ENCODE measurements around the gene SLC25A33.
A peak's percentile ranks its signal among the peaks of the same experiment; 100 is the strongest.

SLC25A33 gene

GRCh38 chr1:9589144-9589718 lies 50.0 kb downstream of the SLC25A33 start:
- DNase-seq, result peak in 1 of 2 donors; percentile 35

- no peak for DNase-seq
These were observed 50.5 kb downstream of the SLC25A33 start for GRCh38 chr1:9589719-9590157.

GRCh38 chr1:9590201-9590600 lies 50.9 kb downstream of the SLC25A33 start:
- no peak for DNase-seq

DNA sequence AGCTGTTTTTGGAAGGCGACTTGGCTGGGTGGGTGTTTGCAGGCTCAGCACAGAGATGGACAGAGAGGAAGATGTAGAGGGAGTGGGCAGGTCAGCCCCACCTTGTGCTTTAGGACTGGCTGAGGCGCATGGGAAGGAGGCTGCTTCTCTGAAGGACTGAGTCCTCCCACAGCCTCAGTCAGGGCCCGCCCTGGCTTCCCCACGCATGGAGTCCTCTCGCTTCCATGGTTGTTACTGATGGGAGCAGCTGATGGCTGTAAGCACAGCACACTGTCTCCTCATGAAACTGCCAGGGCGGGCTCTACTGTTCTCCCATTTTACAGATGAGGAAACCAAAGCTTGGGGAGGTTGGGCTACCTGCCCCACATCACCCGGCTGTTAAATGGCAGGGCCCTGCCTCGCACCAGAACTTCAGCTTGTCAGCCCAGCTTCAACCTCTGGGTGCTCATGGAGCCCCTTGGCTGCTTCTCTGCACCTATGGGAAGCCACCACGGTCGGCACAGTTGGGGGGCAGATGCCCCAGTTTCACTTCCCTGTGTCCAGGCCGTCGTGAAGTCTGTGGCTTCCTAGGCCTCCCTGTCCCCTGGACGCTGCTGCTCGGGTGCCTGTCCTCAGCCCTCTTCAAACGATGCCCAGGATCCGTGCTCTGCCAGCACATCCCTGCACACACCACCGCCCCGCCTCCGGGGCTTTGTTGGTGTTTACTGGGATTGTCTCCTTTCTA lies 51.8 kb downstream of the SLC25A33 start:
- DNase-seq, result peak in 1 of 2 donors; percentile 20

DNA sequence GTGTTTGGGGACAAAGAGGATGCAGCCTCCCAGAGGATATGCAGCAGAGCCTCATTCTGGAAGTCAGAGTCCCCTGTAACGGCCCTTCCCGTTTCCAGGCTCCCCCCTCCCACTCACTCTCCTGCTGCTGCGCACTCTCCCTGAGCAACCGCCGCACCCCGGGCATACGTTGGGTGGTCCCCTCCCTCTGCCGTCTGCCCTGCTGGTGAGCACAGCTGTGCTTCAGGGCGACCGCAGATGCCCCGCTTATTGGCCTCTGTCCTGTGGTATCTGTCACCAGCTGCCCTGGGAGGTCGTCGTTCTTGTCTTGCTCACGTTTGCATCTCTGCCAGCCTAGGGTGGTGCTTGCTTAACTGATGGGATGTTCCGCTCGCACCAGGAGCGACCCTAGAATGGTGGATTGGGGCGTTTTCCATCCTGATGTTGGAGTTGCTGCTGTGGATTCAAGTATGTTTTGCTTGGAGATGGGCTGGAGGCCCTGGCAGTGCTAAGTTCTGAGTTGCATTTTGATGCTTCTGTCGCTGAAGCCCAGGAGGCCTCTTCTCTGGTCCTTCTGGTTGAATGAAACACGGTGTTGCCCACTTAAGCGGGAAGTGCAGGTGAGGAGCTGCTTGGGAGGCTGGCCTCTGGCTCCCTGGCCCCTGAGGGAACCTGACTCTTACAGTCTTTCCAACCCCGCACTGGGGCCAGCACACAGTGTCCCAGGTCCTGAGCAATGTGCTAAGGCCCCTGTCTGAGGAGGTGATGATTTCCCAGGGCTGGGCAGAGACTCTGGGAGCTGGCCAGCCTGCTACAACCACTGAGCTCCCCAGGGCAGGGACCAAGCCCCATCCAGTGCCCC lies 52.6 kb downstream of the SLC25A33 start:
- DNase-seq, result no peak

- no peak for DNase-seq
These were observed 53.3 kb downstream of the SLC25A33 start for GRCh38 chr1:9592510-9593075.

DNA sequence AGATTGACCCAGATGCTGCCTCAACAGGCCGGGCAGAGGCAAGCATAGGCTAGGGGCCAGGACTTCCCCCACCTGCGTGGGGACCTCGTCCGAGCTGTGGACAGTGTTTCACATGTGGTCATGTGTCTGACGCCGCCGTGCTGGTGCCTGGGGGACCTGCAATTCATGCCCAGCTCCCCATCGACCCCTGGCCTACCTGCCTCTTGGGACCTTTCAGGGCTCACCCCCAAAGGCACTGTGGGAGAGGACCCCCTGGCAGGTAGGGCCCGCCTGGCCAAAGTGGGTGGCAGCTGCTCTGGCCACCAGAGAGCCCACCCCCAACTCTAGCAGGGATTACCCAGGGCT lies 53.9 kb downstream of the SLC25A33 start:
- DNase-seq, result no peak

DNA sequence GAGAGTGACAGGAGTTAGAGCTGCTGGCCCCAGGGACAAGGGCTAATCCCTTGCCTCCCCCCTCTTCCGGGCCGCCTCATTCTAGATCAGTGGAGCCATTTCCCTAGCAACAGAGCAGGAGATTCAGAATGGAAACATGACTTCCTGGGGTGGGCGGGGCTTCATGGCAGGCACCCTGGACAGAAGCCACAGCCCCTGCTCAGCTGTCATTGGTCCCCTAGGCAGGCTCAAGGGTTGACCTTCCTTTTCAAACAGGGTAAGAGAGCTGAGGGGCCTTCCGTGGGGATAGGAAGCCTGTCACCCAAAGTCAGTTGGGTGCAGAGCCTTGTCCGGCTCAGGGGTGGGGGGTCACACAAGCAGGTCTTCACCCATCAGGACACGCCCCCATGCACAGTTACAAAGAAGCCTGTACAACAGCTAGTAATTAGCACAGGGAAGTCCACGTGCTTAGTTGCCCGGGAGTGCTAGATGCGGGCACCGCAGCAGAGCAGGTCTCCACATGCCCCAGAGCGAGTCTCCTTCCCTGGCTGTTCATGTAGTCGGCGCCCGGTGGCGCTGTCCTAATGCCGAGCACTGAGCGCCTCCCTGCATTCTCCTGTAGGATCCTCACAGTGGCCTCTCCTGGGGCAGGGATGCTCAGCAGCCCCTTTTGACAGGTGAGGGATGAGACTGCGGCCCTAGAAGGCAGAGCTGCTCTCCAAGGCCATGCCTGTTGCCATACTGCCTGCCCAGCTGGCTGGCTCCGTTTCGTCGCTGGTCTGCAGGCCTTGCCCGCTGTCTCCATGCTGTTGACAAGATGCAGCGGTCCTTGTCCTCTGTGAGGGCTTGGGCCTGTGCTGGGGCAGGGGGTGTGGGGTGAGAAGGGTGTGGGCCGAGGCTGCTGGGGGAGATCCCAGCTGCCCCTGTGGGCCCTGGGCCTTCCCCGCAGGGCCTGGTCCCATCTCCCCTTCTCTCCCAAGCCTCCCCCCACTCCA lies 54.5 kb downstream of the SLC25A33 start:
- peak; percentile 31 to 57 for DNase-seq

DNA sequence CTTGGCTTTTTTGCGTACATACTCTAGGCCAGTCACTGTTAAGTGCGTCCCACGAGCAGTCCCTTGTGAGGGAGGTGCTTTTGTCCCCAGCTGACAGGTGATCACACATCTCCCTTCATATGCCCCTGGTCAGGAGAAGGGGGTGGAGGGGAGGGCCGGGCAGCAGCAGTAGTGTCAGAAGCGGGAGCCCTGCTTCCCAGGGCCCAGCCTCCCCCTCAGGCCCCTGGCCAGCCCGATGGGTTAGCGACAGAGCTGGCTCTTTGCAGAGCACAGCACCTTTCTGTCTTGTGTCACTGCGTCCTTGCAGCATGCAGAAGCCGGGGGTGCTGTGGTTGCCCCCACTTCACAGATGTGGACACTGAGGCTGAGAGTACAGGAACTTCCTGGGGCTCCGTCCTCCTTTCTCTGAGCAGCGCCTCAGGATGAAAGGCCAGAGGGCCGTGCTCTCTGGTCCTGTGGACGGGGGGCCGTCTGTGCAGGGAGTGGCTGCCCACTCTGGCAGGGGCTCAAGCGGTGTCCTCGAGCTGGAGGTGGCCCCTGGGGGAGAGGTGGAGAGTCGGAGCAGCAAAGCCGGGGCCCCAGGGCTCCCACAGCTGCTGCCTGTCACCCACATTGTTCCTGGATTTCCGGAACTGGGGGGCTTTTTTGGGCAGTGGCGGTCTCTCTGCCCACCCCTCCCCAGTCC lies 55.3 kb downstream of the SLC25A33 start:
- DNase-seq, result no peak

DNA sequence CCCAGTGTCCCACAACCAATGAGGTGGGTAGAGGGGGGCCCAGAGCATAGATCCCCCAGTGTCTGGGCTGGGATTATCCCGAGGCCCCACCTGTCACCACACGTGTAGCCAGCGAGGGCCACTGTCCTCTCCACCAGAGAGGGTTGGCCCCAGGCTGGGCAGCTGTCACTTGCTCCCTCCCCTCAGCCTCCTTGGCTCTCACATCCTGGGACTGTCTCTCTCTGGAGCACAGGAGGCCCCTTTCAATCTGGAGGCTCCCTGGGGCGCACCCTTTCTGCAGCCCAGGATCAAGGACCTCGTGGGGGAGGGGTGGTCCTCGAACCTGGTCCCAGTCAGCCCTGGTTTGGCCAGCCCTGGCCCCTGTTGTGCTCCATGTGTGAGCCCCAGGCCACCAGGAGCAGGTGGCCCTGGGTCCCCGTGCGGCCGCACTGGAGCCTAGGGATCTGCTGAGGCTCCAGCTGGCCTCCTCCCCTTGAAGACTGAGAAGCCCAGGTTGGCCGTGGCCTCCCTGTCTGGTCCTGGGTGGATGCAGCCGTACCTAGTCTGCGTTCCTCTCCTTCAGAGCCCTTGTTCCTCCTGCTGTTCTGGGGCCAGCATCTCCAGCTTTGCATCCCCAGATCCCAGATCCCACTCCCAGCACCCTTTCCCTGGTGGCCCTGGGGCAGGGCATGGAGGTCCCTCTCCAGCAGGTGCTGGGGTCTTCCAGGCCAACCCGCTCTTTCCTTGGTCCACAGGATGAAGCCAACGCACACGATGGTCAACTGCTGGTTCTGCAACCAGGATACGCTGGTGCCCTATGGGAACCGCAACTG lies 56.1 kb downstream of the SLC25A33 start:
- DNase-seq, result no peak

GRCh38 chr1:9595968-9596340 lies 56.7 kb downstream of the SLC25A33 start:
- DNase-seq, result no peak

- no peak for DNase-seq
These were observed 57.3 kb downstream of the SLC25A33 start for GRCh38 chr1:9596415-9597123.

DNA sequence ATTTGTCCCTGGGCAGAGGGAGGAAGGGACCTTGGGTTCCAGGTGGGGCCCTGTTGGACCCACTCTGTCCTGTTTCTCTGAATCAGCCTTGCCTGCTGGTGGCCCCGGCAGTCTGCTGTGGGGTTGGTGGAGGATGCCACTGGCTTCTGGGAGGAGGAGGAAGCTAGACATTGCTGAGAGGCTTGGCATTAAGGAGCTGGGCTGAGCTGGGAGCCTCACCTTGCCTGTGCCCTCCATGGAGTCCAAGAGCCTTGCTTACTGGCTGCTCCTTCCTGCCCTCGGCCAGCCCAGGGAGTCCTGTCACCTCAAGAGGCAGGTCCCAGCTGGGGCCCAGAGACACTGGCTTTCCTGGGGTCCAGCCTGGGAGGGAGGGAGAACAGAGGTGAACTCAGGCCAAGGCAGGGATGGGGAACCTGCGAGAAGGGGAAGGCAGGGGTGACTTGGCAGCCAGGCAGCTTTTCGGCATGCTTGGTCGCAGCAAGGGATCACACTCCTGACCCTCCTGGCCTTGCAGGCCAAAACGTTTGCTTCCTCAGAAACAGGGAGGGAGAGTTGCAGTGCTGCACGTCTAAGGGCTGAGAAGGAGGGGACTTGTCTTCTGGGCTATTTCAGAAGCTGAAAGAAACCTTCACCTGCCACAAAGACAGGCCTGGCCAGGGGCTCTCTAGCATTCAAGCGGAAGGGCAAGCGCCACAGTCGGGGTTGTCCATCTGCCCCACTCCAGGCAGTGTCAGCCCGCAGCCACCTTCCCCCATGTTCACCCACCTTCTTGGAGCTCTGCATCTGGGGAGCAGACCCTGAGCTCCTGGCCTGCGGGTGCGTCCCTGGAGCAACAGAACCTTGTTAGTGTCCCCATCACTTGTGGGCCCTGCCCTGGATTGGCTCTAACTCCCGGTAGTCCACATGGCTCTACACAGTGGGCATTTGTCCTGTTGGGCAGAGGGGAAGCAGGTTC lies 58.4 kb downstream of the SLC25A33 start:
- no peak for DNase-seq

DNA sequence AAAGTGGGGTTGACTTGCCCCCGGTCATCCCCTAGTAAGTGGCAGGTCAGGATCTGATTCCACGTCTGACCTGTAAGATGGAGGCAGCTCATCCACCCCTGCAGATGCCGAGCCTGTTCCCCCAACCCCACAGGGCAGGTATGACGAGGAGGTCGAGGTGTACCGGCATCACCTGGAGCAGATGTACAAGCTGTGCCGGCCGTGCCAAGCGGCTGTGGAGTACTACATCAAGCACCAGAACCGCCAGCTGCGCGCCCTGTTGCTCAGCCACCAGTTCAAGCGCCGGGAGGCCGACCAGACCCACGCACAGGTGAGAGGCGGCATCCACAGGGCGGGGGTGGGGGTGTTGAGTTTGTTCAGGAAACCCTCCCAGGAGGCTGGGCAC lies 59.0 kb downstream of the SLC25A33 start:
- DNase-seq, result no peak

DNA sequence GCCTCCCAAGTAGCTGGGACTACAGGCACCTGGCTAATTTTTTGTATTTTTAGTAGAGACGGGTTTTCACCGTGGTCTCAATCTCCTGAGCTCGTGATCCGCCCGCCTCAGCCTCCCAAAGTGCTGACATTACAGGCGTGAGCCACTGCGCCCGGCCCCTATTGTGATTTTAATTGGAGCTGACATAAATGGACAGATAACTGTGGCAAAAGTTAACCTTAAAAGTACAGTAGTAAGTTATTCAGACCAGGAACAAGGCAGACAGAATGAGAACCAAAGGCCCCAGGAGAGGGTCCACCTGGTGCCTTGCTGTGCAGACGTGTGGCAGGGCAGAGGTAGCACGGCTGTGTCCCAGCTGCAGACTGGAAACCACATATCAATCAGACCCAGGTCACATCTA lies 60.5 kb downstream of the SLC25A33 start:
- DNase-seq, result no peak

DNA sequence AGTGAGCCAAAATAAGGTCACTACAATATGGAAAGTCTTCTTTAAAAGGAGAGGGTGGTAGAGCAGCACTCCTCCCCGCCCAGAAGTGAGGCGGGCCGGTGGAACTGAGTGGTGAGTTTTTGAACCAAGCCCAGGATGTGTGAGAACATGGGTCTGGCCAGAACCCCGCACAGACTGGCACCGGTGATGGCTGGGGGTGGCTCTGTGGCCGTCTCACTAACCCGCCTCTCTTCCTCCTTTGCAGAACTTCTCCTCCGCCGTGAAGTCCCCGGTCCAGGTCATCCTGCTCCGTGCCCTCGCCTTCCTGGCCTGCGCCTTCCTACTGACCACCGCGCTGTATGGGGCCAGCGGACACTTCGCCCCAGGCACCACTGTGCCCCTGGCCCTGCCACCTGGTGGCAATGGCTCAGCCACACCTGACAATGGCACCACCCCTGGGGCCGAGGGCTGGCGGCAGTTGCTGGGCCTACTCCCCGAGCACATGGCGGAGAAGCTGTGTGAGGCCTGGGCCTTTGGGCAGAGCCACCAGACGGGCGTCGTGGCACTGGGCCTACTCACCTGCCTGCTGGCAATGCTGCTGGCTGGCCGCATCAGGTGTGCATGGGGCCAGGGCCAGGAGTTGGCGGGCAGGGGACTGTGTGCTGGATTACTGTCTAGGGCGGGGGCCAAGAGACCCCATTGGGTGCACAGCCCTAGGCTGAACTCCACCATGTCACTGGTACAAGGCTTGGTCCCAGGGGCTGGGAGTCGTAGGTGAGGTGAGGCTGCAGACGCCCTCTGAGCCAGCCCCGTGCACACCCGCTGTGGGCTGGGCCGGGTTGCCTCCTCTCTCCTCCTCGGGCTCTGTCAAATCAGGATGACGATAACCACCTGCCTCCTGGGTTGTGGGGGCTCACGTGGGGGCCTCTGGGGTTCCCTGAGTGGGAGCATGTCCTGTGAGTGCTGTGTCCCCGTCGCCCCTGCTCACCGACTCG lies 61.9 kb downstream of the SLC25A33 start:
- DNase-seq, result no peak

GRCh38 chr1:9601942-9602793 lies 62.9 kb downstream of the SLC25A33 start:
- DNase-seq, result no peak
